K562 (cell line): ENCODE measurements around the gene LCN12. TPM values are rescaled to one million over a fixed set of nuclear protein-coding genes. Genes with fewer than 3 reads are reported as not detected.

Experiments used
- BRF1 ChIP-seq: IDR thresholded peaks from 3 replicates; pipeline ENCODE4 v1.6.1; 2011; ENCODE audit warnings: borderline replicate concordance, mild to moderate bottlenecking; ENCODE audit not compliant: insufficient read length; ENCODE audit errors: extremely low read depth
- CBX5 ChIP-seq: IDR thresholded peaks from 2 replicates; pipeline ENCODE4 v1.6.1; 2014; ENCODE audit warnings: low read depth, borderline replicate concordance
- CEBPG ChIP-seq, 3 experiments: fragments of 200-800 bp in 1 of 3; sonication (Bioruptor generic) in 1 of 3; sonication (generic) in 1 of 3; formaldehyde crosslinking in 1 of 3; IDR thresholded peaks in 2 of 3; conservative IDR thresholded peaks in 1 of 3; 2 replicates each; pipeline versions ENCODE4 v1.6.1 to v1.8.0; 2016 to 2022; ENCODE audit warnings: missing compliant biosample characterization in 2 of 3, missing genetic modification characterization in 2 of 3, mild to moderate bottlenecking in 1 of 3, missing genetic modification reagents in 1 of 3
- DIDO1 ChIP-seq: fragments of 450-650 bp; IDR thresholded peaks from 2 replicates; pipeline ENCODE4 v1.6.1; 2016; ENCODE audit warnings: low read depth, missing biosample characterization, missing genetic modification characterization
- E2F1 ChIP-seq: sonication (generic); formaldehyde crosslinking; IDR thresholded peaks from 2 replicates; pipeline ENCODE4 v1.8.1; 2023; ENCODE audit warnings: mild to moderate bottlenecking, missing genetic modification reagents, moderate library complexity
- ESRRB ChIP-seq: fragments of 250-450 bp; sonication (Bioruptor Pico); IDR thresholded peaks from 2 replicates; pipeline ENCODE4 v1.5.0; 2020; ENCODE audit warnings: mild to moderate bottlenecking, moderate library complexity, borderline replicate concordance
- HDAC3 ChIP-seq: fragments of 450-650 bp; IDR thresholded peaks from 2 replicates; pipeline ENCODE4 v1.6.1; 2018; ENCODE audit warnings: borderline replicate concordance, mild to moderate bottlenecking, moderate library complexity; ENCODE audit not compliant: partially characterized antibody
- ILF3 ChIP-seq: fragments of 450-650 bp; IDR thresholded peaks from 2 replicates; pipeline ENCODE4 v1.6.1; 2018; ENCODE audit warnings: antibody characterized with exemption, mild to moderate bottlenecking, moderate library complexity, borderline replicate concordance
- KLF10 ChIP-seq: fragments of 250-450 bp; sonication (Bioruptor Pico); IDR thresholded peaks from 2 replicates; pipeline ENCODE4 v1.6.1; 2021; ENCODE audit warnings: matching md5 sums
- MCM3 ChIP-seq: fragments of 450-650 bp; IDR thresholded peaks from 2 replicates; pipeline ENCODE4 v1.6.1; 2016
- MED1 ChIP-seq: sonication (generic); formaldehyde crosslinking; IDR thresholded peaks from 2 replicates; pipeline ENCODE4 v1.8.1; 2023; ENCODE audit warnings: missing genetic modification reagents, borderline replicate concordance
- MITF ChIP-seq: IDR thresholded peaks from 2 replicates; pipeline ENCODE4 v1.6.1; 2014; ENCODE audit warnings: antibody characterized with exemption
- MNT ChIP-seq, 2 experiments: fragments of 450-650 bp; conservative IDR thresholded peaks; 2 replicates each; pipeline ENCODE4 v1.6.1; 2017; ENCODE audit warnings: mild to moderate bottlenecking in 2 of 2, moderate library complexity in 2 of 2
- SAFB ChIP-seq: fragments of 200-400 bp; formaldehyde crosslinking; IDR thresholded peaks from 2 replicates; pipeline ENCODE4 v1.6.1; 2017; ENCODE audit warnings: low read depth, low read length, borderline replicate concordance
- SNIP1 ChIP-seq: fragments of 450-650 bp; IDR thresholded peaks from 2 replicates; pipeline ENCODE4 v1.7.1; 2017; ENCODE audit warnings: low read depth, mild to moderate bottlenecking
- SP1 ChIP-seq: sonication (generic); formaldehyde crosslinking; IDR thresholded peaks from 2 replicates; pipeline ENCODE4 v1.8.1; 2022; ENCODE audit warnings: mild to moderate bottlenecking, missing genetic modification reagents
- SRSF7 ChIP-seq: fragments of 200-400 bp; formaldehyde crosslinking; optimal IDR thresholded peaks from 2 replicates; pipeline ENCODE3; 2017; ENCODE audit warnings: mild to moderate bottlenecking, low read depth, low read length
- TEAD1 ChIP-seq, 2 experiments: fragments of 450-650 bp in 1 of 2; sonication (generic) in 1 of 2; formaldehyde crosslinking; IDR thresholded peaks; 2 replicates each; pipeline versions ENCODE4 v1.4.0 to v1.8.0; 2020 to 2022; ENCODE audit warnings: mild to moderate bottlenecking in 2 of 2, missing genetic modification reagents in 1 of 2
- ZKSCAN3 ChIP-seq: fragments of 250-450 bp; sonication (Bioruptor Pico); IDR thresholded peaks from 2 replicates; pipeline ENCODE4 v1.4.0; 2020
- ZNF354B ChIP-seq: fragments of 250-450 bp; sonication (Bioruptor Pico); IDR thresholded peaks from 2 replicates; pipeline ENCODE4 v1.4.0; 2020
- ZNF444 ChIP-seq: fragments of 250-450 bp; sonication (Bioruptor Pico); IDR thresholded peaks from 2 replicates; pipeline ENCODE4 v1.4.0; 2020; ENCODE audit warnings: mild to moderate bottlenecking, moderate library complexity
- ZNF586 ChIP-seq: fragments of 450-650 bp; formaldehyde crosslinking; conservative IDR thresholded peaks from 2 replicates; pipeline ENCODE4 v1.4.0; 2020; ENCODE audit warnings: mild to moderate bottlenecking, moderate library complexity
- polyA plus RNA-seq, 8 experiments: library from polyadenylated mRNA; depleted of rRNA in 4 of 8; stranded (reverse) in 5 of 8; unstranded in 3 of 8; fragments of >200 nt; fragmentation: Nextera tagmentation in 2 of 8; fragmentation: Illumina TruSeq in 1 of 8; extraction: Ambion mirVana in 2 of 8; extraction: Trizol in 1 of 8; gene quantifications; 2 replicates each; pipeline versions ENCODE4 v1.2.1 to v1.2.3, GENCODE V29; 2011 to 2014; ENCODE audit warnings: inconsistent platforms in 1 of 8, missing spikeins in 1 of 8
- total RNA-seq, 7 experiments: library from RNA; depleted of rRNA in 6 of 7; stranded (reverse); fragments of >200 nt in 6 of 7; fragmentation: Illumina TruSeq in 2 of 7; extraction: Trizol in 2 of 7; gene quantifications; 2 replicates each; pipeline versions ENCODE4 v1.2.1 to v1.2.3, GENCODE V29; 2011 to 2021; ENCODE audit warnings: low replicate concordance in 1 of 7
- TF ChIP-seq, protein P1 (sequence below): sonication (generic); formaldehyde crosslinking; IDR thresholded peaks from 2 replicates; pipeline ENCODE4 v1.8.0; 2022; ENCODE audit warnings: mild to moderate bottlenecking, missing genetic modification reagents

LCN12 gene
- total and polyA plus RNA-seq, 9 of the 15 experiments (the other 6 are each of a cell fraction or from before 2014, with no cell fraction given): 0.05 TPM; not detected in 8

DNA sequence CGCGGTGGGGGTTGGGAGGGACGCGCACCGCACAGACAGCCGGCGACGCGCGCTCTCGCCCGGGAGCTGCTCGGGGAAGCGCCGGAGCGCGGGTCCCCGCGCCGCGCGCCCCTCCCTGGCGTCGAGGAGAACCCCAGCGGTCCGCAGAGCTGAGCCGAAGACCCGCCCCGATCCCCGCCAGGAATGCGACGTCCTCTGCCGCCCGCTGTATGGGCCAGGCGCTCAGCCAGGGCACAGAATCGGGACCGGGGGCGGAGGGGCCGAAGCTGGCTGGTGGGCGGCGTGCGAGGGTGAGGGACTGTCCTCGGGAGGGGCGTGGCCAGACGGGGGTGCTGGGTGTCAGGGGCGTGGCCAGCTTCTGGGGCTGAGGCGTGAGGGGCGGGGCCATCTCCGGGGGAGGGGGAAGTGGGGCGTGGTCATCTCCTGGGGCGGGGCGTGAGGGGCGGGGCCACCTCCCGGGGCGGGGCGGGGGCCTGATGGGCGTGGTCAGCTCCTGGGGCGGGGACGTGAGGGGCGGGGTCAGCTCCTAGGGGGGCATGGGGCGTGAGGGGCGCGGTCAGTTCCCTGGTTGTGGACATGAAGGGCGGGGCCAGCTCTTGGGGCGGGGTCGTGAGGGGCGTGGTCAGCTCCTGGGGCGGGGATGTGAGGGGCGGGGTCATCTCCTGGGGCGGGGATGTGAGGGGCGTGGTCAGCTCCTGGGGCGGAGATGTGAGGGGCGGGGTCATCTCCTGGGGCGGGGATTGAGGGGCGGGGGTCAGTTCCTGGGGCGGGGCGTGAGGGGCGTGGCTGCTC is 26.2 kb downstream of the LCN12 start (continued):
- TF ChIP-seq ZNF586 (CRISPR knock-in tag) (no peak), ZKSCAN3 (CRISPR knock-in tag) (no peak), HDAC3 (no peak), TEAD1 (CRISPR knock-in tag; IDR thresholded peaks at IDR 0.05) (0 out of 4 replicates have a peak, but pooled peaks of 1 of the 2 experiments have one; percentile 56), SAFB (no peak), KLF10 (CRISPR knock-in tag) (no peak), BRF1 (no peak), MED1 (CRISPR knock-in tag) (no peak), CEBPG (CRISPR knock-in tag; IDR thresholded peaks at IDR 0.05) (no peak), CEBPG (tag; conservative IDR thresholded peaks at IDR 0.05 in 1 of 2, IDR thresholded peaks at IDR 0.05 in 1 of 2) (no peak), SRSF7 (no peak), MNT (conservative IDR thresholded peaks at IDR 0.05) (peak in 1 of 2 experiments; percentile 46; a peak in 1 of 4 replicates), MITF (no peak), ZNF354B (no peak), ESRRB (CRISPR knock-in tag) (no peak), E2F1 (CRISPR knock-in tag) (no peak), SP1 (CRISPR knock-in tag) (peak; percentile 83), ILF3 (no peak), SNIP1 (no peak), MCM3 (no peak), CBX5 (no peak), ZNF444 (CRISPR knock-in tag) (no peak), DIDO1 (tag) (no peak)
- TF ChIP-seq, protein P1, sequence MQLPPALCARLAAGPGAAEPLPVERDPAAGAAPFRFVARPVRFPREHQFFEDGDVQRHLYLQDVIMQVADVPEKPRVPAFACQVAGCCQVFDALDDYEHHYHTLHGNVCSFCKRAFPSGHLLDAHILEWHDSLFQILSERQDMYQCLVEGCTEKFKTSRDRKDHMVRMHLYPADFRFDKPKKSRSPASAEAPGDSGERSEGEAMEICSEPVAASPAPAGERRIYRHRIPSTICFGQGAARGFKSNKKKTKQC (CRISPR knock-in tag): no peak
